ENCODE data around the gene TIMM21.

DNA sequence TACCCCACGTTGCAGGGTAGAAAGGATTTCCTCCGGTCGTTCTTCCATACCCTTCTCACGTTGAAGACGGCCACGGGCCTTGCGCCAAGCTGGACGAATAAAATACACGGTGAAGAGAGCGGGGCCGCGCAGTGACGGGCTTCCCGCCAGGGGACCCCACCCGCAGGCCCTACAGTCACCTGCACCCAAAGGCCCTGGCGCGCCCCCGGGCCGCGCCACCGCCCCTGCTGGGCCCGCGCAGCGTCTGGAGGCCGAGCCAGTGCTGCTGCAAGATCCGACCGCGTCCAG is 888 bp upstream of the TIMM21 start:
- no peak for TF ChIP-seq POLR2A (IDR thresholded peaks at IDR 0.05)
- TF ChIP-seq, protein P1, sequence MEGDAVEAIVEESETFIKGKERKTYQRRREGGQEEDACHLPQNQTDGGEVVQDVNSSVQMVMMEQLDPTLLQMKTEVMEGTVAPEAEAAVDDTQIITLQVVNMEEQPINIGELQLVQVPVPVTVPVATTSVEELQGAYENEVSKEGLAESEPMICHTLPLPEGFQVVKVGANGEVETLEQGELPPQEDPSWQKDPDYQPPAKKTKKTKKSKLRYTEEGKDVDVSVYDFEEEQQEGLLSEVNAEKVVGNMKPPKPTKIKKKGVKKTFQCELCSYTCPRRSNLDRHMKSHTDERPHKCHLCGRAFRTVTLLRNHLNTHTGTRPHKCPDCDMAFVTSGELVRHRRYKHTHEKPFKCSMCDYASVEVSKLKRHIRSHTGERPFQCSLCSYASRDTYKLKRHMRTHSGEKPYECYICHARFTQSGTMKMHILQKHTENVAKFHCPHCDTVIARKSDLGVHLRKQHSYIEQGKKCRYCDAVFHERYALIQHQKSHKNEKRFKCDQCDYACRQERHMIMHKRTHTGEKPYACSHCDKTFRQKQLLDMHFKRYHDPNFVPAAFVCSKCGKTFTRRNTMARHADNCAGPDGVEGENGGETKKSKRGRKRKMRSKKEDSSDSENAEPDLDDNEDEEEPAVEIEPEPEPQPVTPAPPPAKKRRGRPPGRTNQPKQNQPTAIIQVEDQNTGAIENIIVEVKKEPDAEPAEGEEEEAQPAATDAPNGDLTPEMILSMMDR (IDR thresholded peaks at IDR 0.05): no peak

Data from right lobe of liver (tissue), 4 donors.